LNCaP clone FGC (cell line): ENCODE measurements around the gene FUT2.
A peak's percentile ranks its signal among the peaks of the same experiment; 100 is the strongest.

Experiments
- DNase-seq: peaks from one replicate; pipeline ENCODE4 v3.0.0-alpha.2; 2011; ENCODE audit warnings: low read depth
- H3K4me3 ChIP-seq: 2 replicates; pipeline ENCODE4 v1.5.1; 2011; ENCODE audit warnings: mild to moderate bottlenecking, low read depth, low read length, control low read depth
- TF ChIP-seq, protein P1 (sequence below): IDR thresholded peaks from 2 replicates; pipeline ENCODE4 v1.5.1; 2012; ENCODE audit warnings: mild to moderate bottlenecking; ENCODE audit not compliant: control insufficient read depth, insufficient read depth; ENCODE audit errors: extremely low read depth

The FUT2 gene

DNA sequence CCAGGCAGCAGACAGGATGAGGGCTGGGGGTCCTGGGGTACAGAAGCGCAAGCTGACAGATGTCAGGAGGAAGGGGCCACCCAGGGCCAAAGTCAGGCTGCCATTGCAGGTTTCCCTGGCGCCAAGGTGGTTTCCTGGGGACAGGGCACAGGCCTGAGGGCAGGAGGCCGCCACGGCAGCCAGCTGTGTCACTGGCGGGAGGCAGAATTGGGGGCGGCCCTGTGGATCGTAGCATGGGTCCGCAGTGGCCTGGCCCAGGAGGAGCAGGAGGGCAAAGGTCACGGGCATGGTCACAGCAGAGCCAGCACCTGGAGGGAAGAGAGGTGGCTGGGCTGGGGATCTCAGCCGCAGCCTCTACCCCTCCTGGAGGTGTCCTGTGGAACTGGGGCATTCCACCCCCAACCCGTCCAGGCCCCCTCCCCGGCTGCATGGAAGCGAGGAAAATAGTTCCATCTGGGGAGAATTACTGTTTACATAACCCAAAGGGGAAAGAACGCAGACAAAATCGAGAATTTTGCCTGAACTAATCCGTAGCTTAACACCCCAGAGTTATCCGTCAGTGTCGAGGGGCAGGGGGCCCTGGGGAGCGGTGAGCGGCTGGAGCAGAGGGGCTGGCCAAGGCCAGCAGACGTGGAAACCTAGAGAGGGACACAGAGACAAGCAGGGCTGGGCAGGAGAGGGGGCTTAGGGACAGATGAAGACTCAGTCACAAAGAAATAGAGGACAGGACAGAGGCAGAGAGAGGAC lies 24.9 kb upstream of the FUT2 start:
- no peak for DNase-seq
- TF ChIP-seq, protein P1, sequence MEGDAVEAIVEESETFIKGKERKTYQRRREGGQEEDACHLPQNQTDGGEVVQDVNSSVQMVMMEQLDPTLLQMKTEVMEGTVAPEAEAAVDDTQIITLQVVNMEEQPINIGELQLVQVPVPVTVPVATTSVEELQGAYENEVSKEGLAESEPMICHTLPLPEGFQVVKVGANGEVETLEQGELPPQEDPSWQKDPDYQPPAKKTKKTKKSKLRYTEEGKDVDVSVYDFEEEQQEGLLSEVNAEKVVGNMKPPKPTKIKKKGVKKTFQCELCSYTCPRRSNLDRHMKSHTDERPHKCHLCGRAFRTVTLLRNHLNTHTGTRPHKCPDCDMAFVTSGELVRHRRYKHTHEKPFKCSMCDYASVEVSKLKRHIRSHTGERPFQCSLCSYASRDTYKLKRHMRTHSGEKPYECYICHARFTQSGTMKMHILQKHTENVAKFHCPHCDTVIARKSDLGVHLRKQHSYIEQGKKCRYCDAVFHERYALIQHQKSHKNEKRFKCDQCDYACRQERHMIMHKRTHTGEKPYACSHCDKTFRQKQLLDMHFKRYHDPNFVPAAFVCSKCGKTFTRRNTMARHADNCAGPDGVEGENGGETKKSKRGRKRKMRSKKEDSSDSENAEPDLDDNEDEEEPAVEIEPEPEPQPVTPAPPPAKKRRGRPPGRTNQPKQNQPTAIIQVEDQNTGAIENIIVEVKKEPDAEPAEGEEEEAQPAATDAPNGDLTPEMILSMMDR, result no peak
- no peak overlapping the region for H3K4me3 ChIP-seq

DNA sequence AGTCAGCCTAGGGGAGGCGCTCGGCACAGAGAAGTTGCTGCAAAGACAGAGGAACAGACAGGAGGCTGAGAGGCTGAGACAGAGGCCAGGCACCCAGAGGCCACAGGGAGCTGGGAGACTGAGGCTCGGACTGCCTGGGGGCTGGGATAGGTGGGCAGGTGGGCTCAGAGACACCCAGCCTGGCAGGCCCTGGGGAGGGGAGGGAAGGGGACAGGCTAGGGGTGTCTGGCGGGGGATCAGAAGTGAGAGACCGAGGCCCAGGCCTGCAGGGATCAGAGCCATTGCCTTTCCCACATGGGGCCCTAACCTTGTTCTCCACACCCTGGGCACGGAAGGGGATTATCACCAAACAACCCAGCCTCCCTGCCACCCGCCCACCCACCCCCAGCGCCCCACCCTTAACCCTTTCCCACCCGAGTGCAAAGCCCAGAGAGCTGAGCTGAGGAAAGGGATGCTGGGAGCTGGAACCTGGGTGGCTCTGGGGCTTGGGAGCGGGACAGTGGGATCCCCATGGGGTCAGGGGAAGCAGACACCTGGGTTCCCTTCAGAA lies 24.2 kb upstream of the FUT2 start:
- no peak for DNase-seq
- no peak overlapping the region for H3K4me3 ChIP-seq
- TF ChIP-seq, protein P1, result no peak

DNA sequence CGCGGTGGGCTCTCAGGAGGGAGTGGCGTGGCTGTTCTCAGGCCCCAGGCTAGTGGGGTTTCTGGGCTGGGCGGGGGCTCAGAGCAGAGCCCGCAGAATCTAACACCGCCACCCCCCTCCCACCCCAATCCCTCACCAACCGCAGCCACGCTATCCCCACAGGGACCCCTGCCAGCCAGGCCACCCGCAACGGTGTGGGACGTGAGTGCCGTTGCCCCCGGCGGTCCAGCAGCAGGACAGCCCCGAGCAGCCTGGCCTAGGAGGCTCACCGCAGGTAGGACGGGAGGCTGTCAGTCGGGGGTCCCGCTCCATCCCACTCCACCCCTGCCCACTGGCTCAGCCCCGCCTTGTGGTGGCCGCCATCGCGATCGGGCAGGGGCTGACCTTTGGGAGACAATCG lies 22.8 kb upstream of the FUT2 start, which contains the start of gene NTN5:
Gene NTN5 (minus strand): TSS at position 24 of the 400 bp plus-strand sequence. CDS start 2,031 bp downstream, outside the sequence.
- no peak for DNase-seq
- H3K4me3 ChIP-seq, result no peak within 1 kb of the TSS
- TF ChIP-seq, protein P1, result no peak

DNA sequence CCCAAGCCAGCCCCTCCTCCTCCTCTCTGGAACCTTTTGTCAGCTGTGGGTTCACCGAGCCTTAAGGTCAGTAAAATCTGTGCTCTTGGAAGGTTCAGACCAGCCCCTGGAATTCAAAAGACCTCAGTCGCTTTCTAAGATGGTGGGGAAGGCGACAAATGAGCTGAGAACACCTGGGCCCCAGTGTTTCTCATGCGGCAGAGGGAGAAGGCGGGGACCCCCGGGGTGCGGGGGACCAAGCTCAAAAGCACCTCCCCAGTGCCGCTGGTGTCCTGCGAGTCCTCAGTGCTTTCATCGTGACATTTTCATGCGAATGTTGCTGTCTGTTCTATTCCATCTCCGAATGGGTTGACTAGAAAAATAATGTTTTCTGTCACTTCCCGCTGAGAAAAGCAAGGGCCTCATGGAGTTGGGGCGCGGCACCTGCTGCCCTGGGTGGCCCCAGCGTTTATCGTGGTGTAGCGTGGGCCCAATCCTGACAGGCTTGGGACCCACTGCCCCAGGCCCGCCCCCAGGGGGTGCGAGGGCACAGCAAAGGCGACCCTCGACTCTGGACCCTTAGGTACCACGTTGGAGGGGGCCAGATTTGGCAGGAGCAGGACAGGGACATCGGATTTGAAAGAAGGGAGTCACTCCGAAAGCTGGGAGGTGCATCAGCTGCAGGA lies 22.2 kb upstream of the FUT2 start:
- DNase-seq, result no peak
- no peak overlapping the region for H3K4me3 ChIP-seq

DNA sequence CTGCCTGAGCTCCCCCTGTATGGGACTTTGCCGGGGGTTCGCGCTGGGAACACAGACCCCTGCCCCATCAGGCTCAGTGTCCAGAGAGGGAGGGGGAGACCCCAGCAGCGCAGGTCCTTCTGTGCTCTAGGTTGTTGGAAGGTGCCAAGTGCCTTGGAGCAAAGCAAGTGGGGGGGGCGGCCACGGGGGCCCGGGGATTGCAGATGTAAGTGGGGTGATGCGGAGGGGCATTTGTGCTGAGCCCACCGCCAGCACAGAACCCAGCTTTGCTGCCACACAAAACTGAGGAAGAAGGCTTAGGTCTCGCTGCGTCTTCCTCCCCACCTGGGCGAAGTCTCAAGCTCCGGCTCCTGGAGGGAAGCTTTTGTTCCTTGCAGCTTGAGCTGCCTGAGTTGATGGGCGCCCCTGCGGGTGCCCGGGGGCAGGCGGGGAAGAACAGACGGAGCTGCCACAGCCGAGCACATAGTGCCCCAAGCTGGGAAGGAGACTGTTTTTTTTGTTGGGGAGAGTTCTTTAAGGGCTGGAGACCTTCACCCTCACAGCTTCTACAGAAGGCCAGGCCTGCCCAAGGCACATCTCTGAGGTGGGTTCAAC lies 21.5 kb upstream of the FUT2 start:
- no peak for DNase-seq
- H3K4me3 ChIP-seq, result no peak overlapping the region
- TF ChIP-seq, protein P1, result no peak

More for the DNA sequence above, 22.2 kb upstream of the FUT2 start:
- TF ChIP-seq, protein P1, result no peak

GRCh38 chr19:48674921-48675824 lies 20.6 kb upstream of the FUT2 start:
- H3K4me3 ChIP-seq, result no peak overlapping the region

More at GRCh38 chr19:48674921-48675824, 20.6 kb upstream of the FUT2 start:
- no peak for DNase-seq
- TF ChIP-seq, protein P1, result peak; percentile 69
